GM23248 (cell line): ENCODE measurements around the gene JKAMP. TPM values are rescaled to one million over a fixed set of nuclear protein-coding genes. Genes with fewer than 3 reads are reported as not detected.

Experiments used
- DNase-seq: peaks from one replicate; pipeline ENCODE4 v3.0.0-alpha.2; 2015
- H2AFZ ChIP-seq: fragments of 200-600 bp; sonication (generic); 2 replicates; pipeline ENCODE4 v1.6.1; 2016; ENCODE audit warnings: antibody characterized with exemption
- H3F3A ChIP-seq: fragments of 200-600 bp; sonication (generic); 2 replicates; pipeline ENCODE4 v1.6.1; 2016; ENCODE audit warnings: mild to moderate bottlenecking, antibody characterized with exemption, mixed run types; ENCODE audit not compliant: insufficient read depth
- H3K27ac ChIP-seq: fragments of 200-600 bp; sonication (generic); 2 replicates; pipeline ENCODE4 v1.5.1; 2016; ENCODE audit warnings: mild to moderate bottlenecking
- H3K27me3 ChIP-seq: fragments of 200-600 bp; sonication (generic); replicated peaks from 2 replicates; pipeline ENCODE4 v1.6.1; 2016; ENCODE audit warnings: mild to moderate bottlenecking; ENCODE audit not compliant: insufficient read depth
- H3K36me3 ChIP-seq: fragments of 200-600 bp; sonication (generic); 2 replicates; pipeline ENCODE4 v1.6.1; 2016; ENCODE audit warnings: low read depth, mild to moderate bottlenecking
- H3K4me1 ChIP-seq: fragments of 200-600 bp; sonication (generic); 2 replicates; pipeline ENCODE4 v1.6.1; 2016; ENCODE audit warnings: mild to moderate bottlenecking; ENCODE audit not compliant: insufficient read depth
- H3K4me2 ChIP-seq: fragments of 200-600 bp; sonication (generic); one replicate; pipeline ENCODE4 v1.6.1; 2016; ENCODE audit warnings: mild to moderate bottlenecking; ENCODE audit not compliant: unreplicated experiment
- H3K4me3 ChIP-seq: fragments of 200-600 bp; sonication (generic); 2 replicates; pipeline ENCODE4 v1.5.1; 2016; ENCODE audit warnings: mild to moderate bottlenecking
- H3K79me2 ChIP-seq: fragments of 200-600 bp; sonication (generic); 2 replicates; pipeline ENCODE4 v1.6.1; 2016; ENCODE audit warnings: mild to moderate bottlenecking; ENCODE audit not compliant: insufficient read depth
- H3K9ac ChIP-seq: fragments of 200-600 bp; sonication (generic); 2 replicates; pipeline ENCODE4 v1.6.1; 2016; ENCODE audit warnings: mild to moderate bottlenecking
- H3K9me2 ChIP-seq: fragments of 200-600 bp; sonication (generic); 2 replicates; pipeline ENCODE4 v1.6.1; 2016; ENCODE audit warnings: mixed run types, mild to moderate bottlenecking, moderate library complexity; ENCODE audit not compliant: insufficient read depth
- H3K9me3 ChIP-seq: fragments of 200-600 bp; sonication (generic); one replicate; pipeline ENCODE4 v1.6.1; 2017; ENCODE audit warnings: low read depth
- H4K20me1 ChIP-seq: fragments of 200-600 bp; sonication (generic); 2 replicates; pipeline ENCODE4 v1.6.0; 2016; ENCODE audit not compliant: insufficient read depth
- EZH2 ChIP-seq: fragments of 200-600 bp; sonication (generic); IDR thresholded peaks from 2 replicates; pipeline ENCODE4 v1.6.1; 2018; ENCODE audit warnings: antibody characterized with exemption, mild to moderate bottlenecking; ENCODE audit not compliant: insufficient read depth, poor library complexity, severe bottlenecking
- EZH2phosphoT487 ChIP-seq: fragments of 200-600 bp; sonication (generic); IDR thresholded peaks from 2 replicates; pipeline ENCODE4 v1.6.1; 2018; ENCODE audit warnings: antibody characterized with exemption, moderate library complexity, mild to moderate bottlenecking, low read depth; ENCODE audit not compliant: insufficient read depth
- WGBS, 2 experiments: methylation state at CpG; one replicate each; pipeline ENCODE4 v1.1.6; 2015 to 2017; ENCODE audit warnings: low lambda C conversion rate in 2 of 2, low coverage in 1 of 2; ENCODE audit errors: missing lambda C conversion rate in 2 of 2; 5-methylcytosine and 5-hydroxymethylcytosine counted together
- in situ Hi-C: fragments of 300-500 bp; cut with MboI; formaldehyde crosslinking; loops from 2 replicates; pipeline ENCODE4 v1.15.0; 2020
- polyA plus RNA-seq: library from polyadenylated mRNA; unstranded; fragments of >200 nt; fragmentation: Nextera tagmentation; extraction: Ambion mirVana; gene quantifications from 2 replicates; pipeline ENCODE4 v1.2.1, GENCODE V29; 2016
- total RNA-seq: library from RNA; depleted of rRNA; stranded (reverse); fragments of >200 nt; shearing (Covaris generic); gene quantifications from 2 replicates; pipeline ENCODE4 v1.2.3, GENCODE V29; 2014; rRNA removed

JKAMP gene
- total RNA-seq (120 and 197 TPM in 2 replicates), polyA plus RNA-seq (89.2 and 93.4 TPM in 2 replicates)

- Histone ChIP-seq H2AFZ (peak within 1 kb of the TSS; percentile 91), H3K36me3 (peaks cover 8% of the 10 kb centered on the region; the same call in 1 of the 2 replicates), H3K4me2 (peak within 1 kb of the TSS; percentile 91), H3K4me3 (peak within 1 kb of the TSS; percentile 85), H4K20me1 (no peaks in the 10 kb centered on the region), H3K27me3 (no peaks in the 10 kb centered on the region), H3K9me3 (no peaks in the 10 kb centered on the region), H3F3A (peaks cover 22% of the 10 kb centered on the region), H3K9me2 (no peaks in the 10 kb centered on the region), H3K4me1 (peaks cover 41% of the 10 kb centered on the region), H3K27ac (peak within 1 kb of the TSS; percentile 98), H3K9ac (peak within 1 kb of the TSS; percentile 97), H3K79me2 (peaks cover 82% of the 10 kb centered on the region)
- WGBS, 2 experiments = 1% methylated on average over 64 to 79 of the region's 92 CpGs
- peak; percentile 99 for DNase-seq
- TF ChIP-seq EZH2 (no peak), EZH2phosphoT487 (no peak)
- in situ Hi-C loops = no loop called here
Observed at GRCh38 chr14:59483819-59484638, at the start of gene JKAMP, which contains the start of gene L3HYPDH. JKAMP (plus strand) TSS chr14:59484517; CDS start chr14:59484590, 73 bp downstream. L3HYPDH (minus strand) TSS chr14:59484408; CDS start chr14:59484316, 92 bp downstream.

- DNase-seq = no peak
- H3F3A ChIP-seq = peaks cover 27% of the 10 kb centered on the region
- peaks cover 31% of the 10 kb centered on the region for H3K4me1 ChIP-seq
- no peak for TF ChIP-seq EZH2
- TF ChIP-seq EZH2phosphoT487 = no peak
- no peaks in the 10 kb centered on the region for H3K9me2 ChIP-seq
- 82 to 87% methylated on average over 3 of the region's 3 CpGs for WGBS, 2 experiments
- H3K9ac ChIP-seq = no peak overlapping the region
- H3K79me2 ChIP-seq = no peaks in the 10 kb centered on the region
- in situ Hi-C loops = loop anchor here (25.0 kb wide), 2 partner anchors 798 to 948 kb away; partner anchors contain the start of gene DACT1
- H3K4me2 ChIP-seq = no peak overlapping the region
- no peaks in the 10 kb centered on the region for H4K20me1 ChIP-seq
- H3K36me3 ChIP-seq = no peaks in the 10 kb centered on the region
- H3K27me3 ChIP-seq = no peaks in the 10 kb centered on the region
- H2AFZ ChIP-seq = no peak overlapping the region
- H3K27ac ChIP-seq = no peak overlapping the region
- no peak overlapping the region for H3K4me3 ChIP-seq
- H3K9me3 ChIP-seq = no peaks in the 10 kb centered on the region
Observed at GRCh38 chr14:59435101-59435500, 49.2 kb upstream of the JKAMP start.

GRCh38 chr14:59435987-59436386 lies 48.3 kb upstream of the JKAMP start:
- Histone ChIP-seq H3K79me2 (no peaks in the 10 kb centered on the region), H3K27me3 (no peaks in the 10 kb centered on the region), H3K4me3 (no peak overlapping the region), H3K4me2 (no peak overlapping the region), H4K20me1 (no peaks in the 10 kb centered on the region), H3K9ac (no peak overlapping the region), H3K4me1 (peaks cover 40% of the 10 kb centered on the region), H3K27ac (no peak overlapping the region), H3K9me3 (no peaks in the 10 kb centered on the region), H3K9me2 (no peaks in the 10 kb centered on the region), H3K36me3 (no peaks in the 10 kb centered on the region), H2AFZ (no peak overlapping the region), H3F3A (peaks cover 34% of the 10 kb centered on the region)
- DNase-seq = no peak
- TF ChIP-seq EZH2 (no peak), EZH2phosphoT487 (no peak)
- WGBS, 2 experiments = 81 to 90% methylated on average over 1 of the region's 1 CpG
- in situ Hi-C loops = loop anchor here (25.0 kb wide), 2 partner anchors 799 to 949 kb away; partner anchors contain the start of gene DACT1

- 7 to 11% methylated on average over 1 of the region's 1 CpG for WGBS, 2 experiments
- Histone ChIP-seq H3F3A (peaks cover 37% of the 10 kb centered on the region), H3K4me2 (peak overlapping the region; percentile 61), H2AFZ (no peak overlapping the region), H3K4me1 (peaks cover 45% of the 10 kb centered on the region), H3K27me3 (no peaks in the 10 kb centered on the region), H3K79me2 (no peaks in the 10 kb centered on the region), H3K9me3 (no peaks in the 10 kb centered on the region), H3K4me3 (peak overlapping the region; percentile 18; the same call in 1 of the 2 replicates), H3K36me3 (no peaks in the 10 kb centered on the region), H4K20me1 (no peaks in the 10 kb centered on the region), H3K9me2 (no peaks in the 10 kb centered on the region), H3K9ac (no peak overlapping the region), H3K27ac (peak overlapping the region; percentile 58)
- peak; percentile 75 for DNase-seq
- TF ChIP-seq EZH2phosphoT487 = peak; percentile 65; the same call in 1 of the 2 replicates
- TF ChIP-seq EZH2 = no peak
- in situ Hi-C loops = loop anchor here (25.0 kb wide), 2 partner anchors 801 to 951 kb away; partner anchors contain the start of gene DACT1
Observed at GRCh38 chr14:59438195-59438647, 46.1 kb upstream of the JKAMP start.
